ENCODE results near the gene ADAM33.

- TF ChIP-seq, protein P1, sequence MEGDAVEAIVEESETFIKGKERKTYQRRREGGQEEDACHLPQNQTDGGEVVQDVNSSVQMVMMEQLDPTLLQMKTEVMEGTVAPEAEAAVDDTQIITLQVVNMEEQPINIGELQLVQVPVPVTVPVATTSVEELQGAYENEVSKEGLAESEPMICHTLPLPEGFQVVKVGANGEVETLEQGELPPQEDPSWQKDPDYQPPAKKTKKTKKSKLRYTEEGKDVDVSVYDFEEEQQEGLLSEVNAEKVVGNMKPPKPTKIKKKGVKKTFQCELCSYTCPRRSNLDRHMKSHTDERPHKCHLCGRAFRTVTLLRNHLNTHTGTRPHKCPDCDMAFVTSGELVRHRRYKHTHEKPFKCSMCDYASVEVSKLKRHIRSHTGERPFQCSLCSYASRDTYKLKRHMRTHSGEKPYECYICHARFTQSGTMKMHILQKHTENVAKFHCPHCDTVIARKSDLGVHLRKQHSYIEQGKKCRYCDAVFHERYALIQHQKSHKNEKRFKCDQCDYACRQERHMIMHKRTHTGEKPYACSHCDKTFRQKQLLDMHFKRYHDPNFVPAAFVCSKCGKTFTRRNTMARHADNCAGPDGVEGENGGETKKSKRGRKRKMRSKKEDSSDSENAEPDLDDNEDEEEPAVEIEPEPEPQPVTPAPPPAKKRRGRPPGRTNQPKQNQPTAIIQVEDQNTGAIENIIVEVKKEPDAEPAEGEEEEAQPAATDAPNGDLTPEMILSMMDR (IDR thresholded peaks at IDR 0.05): no peak
- no peak for TF ChIP-seq POLR2AphosphoS5 (IDR thresholded peaks at IDR 0.05)
- no peak for TF ChIP-seq POLR2A (IDR thresholded peaks at IDR 0.05)
- TF ChIP-seq EP300 (IDR thresholded peaks at IDR 0.05): no peak
These were observed 49.2 kb upstream of the ADAM33 start for GRCh38 chr20:3730803-3731672.

All from upper lobe of left lung (tissue), 4 donors.